Measurements from ENCODE around the gene CFAP77.

DNA sequence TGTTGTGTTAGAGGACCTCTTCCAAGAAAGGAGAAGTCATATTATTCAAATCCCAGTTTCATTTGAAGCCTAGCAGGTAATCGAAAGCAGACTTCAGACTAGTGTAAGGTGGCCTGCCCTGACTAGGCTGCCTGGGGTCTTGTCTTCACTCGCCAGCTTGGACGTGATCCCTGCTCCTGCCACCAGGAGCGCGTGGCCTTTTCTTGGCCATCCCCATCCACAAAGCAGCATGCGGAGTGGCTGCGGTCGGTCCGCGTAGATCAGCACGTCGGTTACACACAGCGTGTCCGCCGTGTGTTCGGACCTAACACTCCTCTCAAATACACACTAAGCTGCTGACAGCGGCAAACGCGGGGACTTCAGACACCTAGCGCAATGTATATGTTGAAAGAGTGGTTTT is 37.3 kb downstream of the CFAP77 start:
- no peak for TF ChIP-seq POLR2A (IDR thresholded peaks at IDR 0.05)
- TF ChIP-seq, protein P1, sequence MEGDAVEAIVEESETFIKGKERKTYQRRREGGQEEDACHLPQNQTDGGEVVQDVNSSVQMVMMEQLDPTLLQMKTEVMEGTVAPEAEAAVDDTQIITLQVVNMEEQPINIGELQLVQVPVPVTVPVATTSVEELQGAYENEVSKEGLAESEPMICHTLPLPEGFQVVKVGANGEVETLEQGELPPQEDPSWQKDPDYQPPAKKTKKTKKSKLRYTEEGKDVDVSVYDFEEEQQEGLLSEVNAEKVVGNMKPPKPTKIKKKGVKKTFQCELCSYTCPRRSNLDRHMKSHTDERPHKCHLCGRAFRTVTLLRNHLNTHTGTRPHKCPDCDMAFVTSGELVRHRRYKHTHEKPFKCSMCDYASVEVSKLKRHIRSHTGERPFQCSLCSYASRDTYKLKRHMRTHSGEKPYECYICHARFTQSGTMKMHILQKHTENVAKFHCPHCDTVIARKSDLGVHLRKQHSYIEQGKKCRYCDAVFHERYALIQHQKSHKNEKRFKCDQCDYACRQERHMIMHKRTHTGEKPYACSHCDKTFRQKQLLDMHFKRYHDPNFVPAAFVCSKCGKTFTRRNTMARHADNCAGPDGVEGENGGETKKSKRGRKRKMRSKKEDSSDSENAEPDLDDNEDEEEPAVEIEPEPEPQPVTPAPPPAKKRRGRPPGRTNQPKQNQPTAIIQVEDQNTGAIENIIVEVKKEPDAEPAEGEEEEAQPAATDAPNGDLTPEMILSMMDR (IDR thresholded peaks at IDR 0.05), result no peak
